Neural crest cell (in vitro differentiated cells): ENCODE results near the gene TTLL11. TPM values are rescaled to one million over a fixed set of nuclear protein-coding genes. Genes with fewer than 3 reads are reported as not detected.
A peak's percentile ranks its signal among the peaks of the same experiment; 100 is the strongest.

Source experiments
- DNase-seq: peaks from one replicate; pipeline ENCODE4 v3.0.0; 2021; ENCODE audit warnings: low read depth, mixed read lengths, low spot score
- H3K27ac Mint-ChIP-seq: one replicate; pipeline ENCODE4 v1.8.0; 2021; ENCODE audit warnings: mild to moderate bottlenecking, mixed read lengths; ENCODE audit not compliant: unreplicated experiment
- H3K27me3 Mint-ChIP-seq: 2 replicates; pipeline ENCODE4 v1.8.0; 2021; ENCODE audit warnings: low read depth, mild to moderate bottlenecking, mixed read lengths
- H3K36me3 Mint-ChIP-seq: 2 replicates; pipeline ENCODE4 v1.8.0; 2021; ENCODE audit warnings: low read depth, mild to moderate bottlenecking, mixed read lengths
- H3K4me1 Mint-ChIP-seq: 2 replicates; pipeline ENCODE4 v1.8.0; 2021; ENCODE audit warnings: mixed read lengths
- H3K4me3 Mint-ChIP-seq: one replicate; pipeline ENCODE4 v1.8.0; 2021; ENCODE audit warnings: mild to moderate bottlenecking, mixed read lengths
- H3K9me3 Mint-ChIP-seq: 2 replicates; pipeline ENCODE4 v1.8.0; 2021; ENCODE audit warnings: mixed read lengths
- CTCF ChIP-seq: fragments of 200-600 bp; sonication (generic); conservative IDR thresholded peaks from 2 replicates; pipeline ENCODE4 v1.5.0; 2021; ENCODE audit warnings: antibody characterized with exemption, mild to moderate bottlenecking
- total RNA-seq: library from RNA; stranded (reverse); gene quantifications from 2 replicates; pipeline ENCODE4 v1.2.1, GENCODE V29; 2021

Gene TTLL11
- total RNA-seq, 1 donor from 2014 or later = 9.1 TPM

GRCh38 chr9:121954477-121955140, 138.5 kb downstream of the TTLL11 start:
- Mint-ChIP-seq H3K36me3 (peaks cover 2% of the 10 kb centered on the region), H3K27me3 (no peaks in the 10 kb centered on the region), H3K9me3 (no peaks in the 10 kb centered on the region), H3K27ac (no peak overlapping the region), H3K4me3 (no peak overlapping the region), H3K4me1 (peaks cover 6% of the 10 kb centered on the region)
- DNase-seq = no peak
- TF ChIP-seq CTCF = no peak

- Mint-ChIP-seq H3K36me3 (no peaks in the 10 kb centered on the region), H3K9me3 (no peaks in the 10 kb centered on the region), H3K4me1 (peaks cover 3% of the 10 kb centered on the region), H3K27ac (no peak overlapping the region), H3K27me3 (no peaks in the 10 kb centered on the region), H3K4me3 (no peak overlapping the region)
- no peak for DNase-seq
- no peak for TF ChIP-seq CTCF
These were observed 140.5 kb downstream of the TTLL11 start for GRCh38 chr9:121952611-121953010.

GRCh38 chr9:121950866-121951265, 142.2 kb downstream of the TTLL11 start:
- DNase-seq = no peak
- no peak overlapping the region for H3K27ac Mint-ChIP-seq
- no peaks in the 10 kb centered on the region for H3K36me3 Mint-ChIP-seq
- no peaks in the 10 kb centered on the region for H3K27me3 Mint-ChIP-seq
- no peak overlapping the region for H3K4me3 Mint-ChIP-seq
- no peaks in the 10 kb centered on the region for H3K9me3 Mint-ChIP-seq
- peaks cover 4% of the 10 kb centered on the region for H3K4me1 Mint-ChIP-seq
- no peak for TF ChIP-seq CTCF

GRCh38 chr9:121950441-121950840, 142.7 kb downstream of the TTLL11 start:
- peaks cover 4% of the 10 kb centered on the region for H3K4me1 Mint-ChIP-seq
- no peaks in the 10 kb centered on the region for H3K27me3 Mint-ChIP-seq
- no peak overlapping the region for H3K27ac Mint-ChIP-seq
- no peak overlapping the region for H3K4me3 Mint-ChIP-seq
- TF ChIP-seq CTCF = no peak
- H3K36me3 Mint-ChIP-seq = no peaks in the 10 kb centered on the region
- DNase-seq = no peak
- no peaks in the 10 kb centered on the region for H3K9me3 Mint-ChIP-seq

- peaks cover 4% of the 10 kb centered on the region for H3K4me1 Mint-ChIP-seq
- no peak overlapping the region for H3K4me3 Mint-ChIP-seq
- no peaks in the 10 kb centered on the region for H3K9me3 Mint-ChIP-seq
- peak overlapping the region; percentile 4 for H3K27ac Mint-ChIP-seq
- TF ChIP-seq CTCF = no peak
- no peaks in the 10 kb centered on the region for H3K27me3 Mint-ChIP-seq
- no peaks in the 10 kb centered on the region for H3K36me3 Mint-ChIP-seq
- DNase-seq = no peak
These were observed 143.3 kb downstream of the TTLL11 start for GRCh38 chr9:121949766-121950165.
